HG02970 (cell line): ENCODE measurements around the gene ALOXE3.
"Not testable (repeated sequence)": the region's sequence is repeated elsewhere in the genome, so short reads cannot be mapped to it uniquely, and the experiment has no call there.

ENCODE experiments used
- ATAC-seq: cut with Tn5 transposase; IDR thresholded peaks from one replicate; pipeline ENCODE4 v1.9.1; 2021; ENCODE audit warnings: mild to moderate bottlenecking, moderate library complexity, moderate number of reproducible peaks; ENCODE audit not compliant: unreplicated experiment, low FRiP score

Gene ALOXE3

DNA sequence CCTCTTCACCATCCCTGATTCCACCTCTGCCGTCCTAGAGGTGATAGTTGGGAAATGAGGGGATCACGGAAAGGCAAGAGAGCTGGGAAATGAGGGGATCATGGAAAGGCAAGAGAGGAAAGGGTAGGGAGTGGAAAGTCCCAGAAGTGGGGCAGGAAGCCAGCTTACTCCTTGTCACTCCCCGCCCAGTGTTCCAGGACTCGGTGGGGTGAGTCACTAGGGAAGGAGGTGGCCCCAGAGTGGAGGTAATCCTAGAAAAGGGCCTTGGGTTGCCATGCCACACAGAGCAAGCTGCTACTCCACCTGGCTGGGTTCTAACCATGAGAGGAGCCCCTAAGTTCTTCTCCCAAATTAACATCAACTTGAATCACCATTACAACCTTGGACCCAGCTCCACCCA is 14.8 kb downstream of the ALOXE3 start:
- no peak for ATAC-seq

DNA sequence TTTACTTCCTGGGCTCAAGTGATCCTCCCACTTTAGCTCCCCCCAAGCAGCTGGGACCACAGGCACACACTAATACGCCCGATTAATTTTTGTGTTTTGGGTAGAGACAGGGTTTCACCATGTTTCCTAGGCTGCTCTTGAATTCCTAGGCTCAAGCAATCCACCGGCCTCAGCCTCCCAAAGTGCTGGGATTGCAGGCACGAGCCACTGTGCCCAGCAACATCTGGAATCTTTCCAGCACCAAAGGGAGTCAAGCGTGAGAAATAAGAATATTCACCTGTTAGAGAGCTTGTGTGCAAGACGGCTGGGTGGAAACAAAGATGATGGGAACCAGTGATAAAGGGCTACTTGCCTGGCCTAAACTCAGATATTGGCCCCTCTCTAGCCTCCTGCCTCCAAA is 16.6 kb downstream of the ALOXE3 start:
- ATAC-seq, result no peak

DNA sequence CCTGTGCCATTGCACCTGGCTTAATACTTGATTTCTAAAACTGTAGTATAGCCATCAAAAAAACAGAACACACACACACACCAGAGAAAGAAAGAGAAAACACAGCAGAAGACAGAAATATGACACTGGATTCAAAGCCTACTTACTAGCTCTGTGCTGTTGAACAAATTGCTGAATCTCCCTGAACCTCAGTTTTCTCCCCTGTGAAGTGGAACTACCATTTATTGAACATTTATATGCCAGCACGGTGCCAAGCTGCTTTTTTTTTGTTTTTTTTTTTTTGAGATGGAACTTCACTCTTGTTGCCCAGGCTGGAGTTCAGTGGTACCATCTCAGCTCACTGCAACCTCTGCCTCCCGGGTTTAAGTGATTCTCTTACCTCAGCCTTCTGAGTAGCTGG is 17.6 kb downstream of the ALOXE3 start:
- no peak for ATAC-seq

DNA sequence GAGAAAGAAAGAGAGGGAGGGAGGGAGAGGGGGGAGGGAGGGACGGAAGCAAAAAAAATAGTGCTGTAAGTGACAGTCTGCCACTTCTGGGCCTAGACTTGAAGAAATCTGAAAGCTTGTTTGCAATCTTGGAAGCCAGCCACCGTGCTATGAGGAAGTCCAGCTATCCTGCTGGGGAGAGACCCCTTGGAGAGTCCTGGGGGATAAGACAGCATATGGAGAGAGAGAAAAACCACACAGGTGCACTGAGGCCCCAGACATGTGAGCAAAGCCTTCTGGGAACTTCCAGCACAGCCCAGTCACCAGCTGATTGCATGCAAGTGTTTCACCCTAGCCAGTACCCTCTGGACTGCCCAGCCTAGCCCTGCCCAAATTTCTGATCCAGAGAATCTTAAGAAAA is 18.2 kb downstream of the ALOXE3 start:
- no peak for ATAC-seq

DNA sequence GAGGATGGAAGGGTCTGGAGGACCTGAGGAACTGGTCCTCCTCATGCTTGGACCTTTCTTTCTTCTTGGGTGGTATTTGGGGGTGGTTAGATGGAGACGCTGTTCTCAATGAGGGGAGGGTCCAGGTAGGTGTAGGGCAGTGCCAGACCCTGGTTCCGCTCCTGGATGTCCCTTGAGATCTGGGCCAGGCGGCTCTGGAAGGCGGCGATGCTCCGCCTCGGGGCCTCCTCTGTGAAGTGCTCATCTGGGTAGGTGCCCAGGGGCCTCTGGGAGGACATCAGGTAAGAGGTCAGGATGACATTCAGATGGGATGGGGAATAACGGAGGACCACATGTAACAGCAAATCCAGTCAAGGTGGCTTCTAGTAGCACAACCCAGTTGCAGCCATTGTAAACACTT is 21.8 kb downstream of the ALOXE3 start:
- ATAC-seq, result no peak

DNA sequence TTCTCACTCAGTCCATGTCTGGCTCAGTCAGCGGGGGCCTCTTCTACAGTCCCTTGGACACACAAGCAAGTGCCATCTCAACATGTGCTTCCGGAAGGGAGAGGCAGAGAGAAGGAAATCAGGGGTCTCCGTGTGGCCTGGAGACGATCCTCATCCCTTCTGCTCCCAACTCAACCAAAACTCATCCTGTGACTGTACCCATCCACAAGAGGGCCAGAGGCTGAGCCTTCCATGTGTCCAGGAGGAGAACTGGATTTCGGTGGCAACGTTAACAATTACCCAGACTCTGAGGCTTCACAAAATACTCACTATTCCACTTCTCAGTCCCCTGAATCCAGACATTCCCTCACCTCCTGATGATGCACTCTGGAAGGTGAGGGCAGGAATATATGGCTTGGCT is 23.0 kb downstream of the ALOXE3 start:
- no peak for ATAC-seq

DNA sequence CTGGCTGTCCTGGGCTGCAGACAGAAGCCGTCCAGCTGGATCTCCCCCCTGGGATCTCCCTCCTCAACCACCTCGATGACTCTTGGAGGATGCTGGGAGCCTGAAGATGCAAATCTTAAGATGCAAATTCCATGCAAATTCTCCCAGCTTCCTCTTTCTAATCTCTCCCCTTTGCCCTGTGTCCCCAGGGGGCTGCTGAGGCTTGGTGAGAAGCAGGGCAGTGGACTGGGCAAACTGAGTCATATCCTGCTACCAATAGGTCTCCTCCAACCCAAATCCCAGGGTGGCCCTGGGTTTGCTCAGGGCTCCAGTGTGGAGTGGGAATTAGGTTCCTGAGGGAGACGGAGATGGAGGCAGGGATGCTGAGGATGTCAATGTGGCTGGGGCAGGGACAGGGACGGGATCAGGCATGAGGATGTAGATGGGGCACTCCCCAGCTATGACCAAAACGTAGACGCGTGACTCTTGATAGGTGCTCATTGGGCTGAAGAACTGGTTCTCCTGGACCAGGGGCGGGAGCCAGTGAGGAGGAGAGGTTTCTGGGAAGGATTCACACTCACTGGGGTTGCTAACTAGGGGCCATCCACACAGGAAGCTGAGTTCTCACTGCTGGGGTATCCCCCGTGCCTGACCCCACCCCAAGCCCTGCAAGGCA is 27.2 kb downstream of the ALOXE3 start:
- ATAC-seq, result peak; percentile 65

DNA sequence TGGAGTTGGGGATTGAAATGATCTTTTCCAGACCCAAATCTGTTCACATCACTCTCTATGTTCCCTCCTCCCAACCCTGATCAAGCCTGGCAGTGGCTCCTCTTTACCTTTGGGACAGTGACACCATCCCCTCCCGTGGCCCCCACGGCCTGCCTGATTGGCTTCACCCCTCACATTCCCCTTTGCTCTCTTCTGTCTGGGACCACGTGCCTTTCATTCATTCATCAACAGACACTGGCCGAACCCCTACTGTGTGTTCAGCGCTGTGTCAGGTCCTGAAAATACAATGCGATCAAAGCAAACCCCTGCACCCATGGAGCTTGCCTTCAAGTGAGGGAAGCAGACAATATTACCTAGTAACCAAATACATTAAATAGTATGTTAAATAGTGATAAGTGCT is 28.6 kb downstream of the ALOXE3 start:
- ATAC-seq, result no peak

DNA sequence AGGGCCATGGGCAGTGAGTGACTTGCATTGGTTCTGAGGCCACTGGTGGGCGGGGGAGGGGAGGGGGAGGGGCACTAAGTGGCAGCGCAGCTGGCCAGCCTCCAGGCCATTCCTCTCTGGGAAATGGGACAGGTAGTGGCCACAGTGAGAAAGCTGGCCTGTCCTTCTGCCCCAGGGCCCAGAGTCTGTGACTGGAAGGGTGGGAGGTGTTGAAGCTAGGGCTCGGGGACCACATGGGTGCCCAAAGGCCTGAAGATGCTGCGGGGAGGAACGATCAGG is 30.4 kb downstream of the ALOXE3 start:
- no peak for ATAC-seq

DNA sequence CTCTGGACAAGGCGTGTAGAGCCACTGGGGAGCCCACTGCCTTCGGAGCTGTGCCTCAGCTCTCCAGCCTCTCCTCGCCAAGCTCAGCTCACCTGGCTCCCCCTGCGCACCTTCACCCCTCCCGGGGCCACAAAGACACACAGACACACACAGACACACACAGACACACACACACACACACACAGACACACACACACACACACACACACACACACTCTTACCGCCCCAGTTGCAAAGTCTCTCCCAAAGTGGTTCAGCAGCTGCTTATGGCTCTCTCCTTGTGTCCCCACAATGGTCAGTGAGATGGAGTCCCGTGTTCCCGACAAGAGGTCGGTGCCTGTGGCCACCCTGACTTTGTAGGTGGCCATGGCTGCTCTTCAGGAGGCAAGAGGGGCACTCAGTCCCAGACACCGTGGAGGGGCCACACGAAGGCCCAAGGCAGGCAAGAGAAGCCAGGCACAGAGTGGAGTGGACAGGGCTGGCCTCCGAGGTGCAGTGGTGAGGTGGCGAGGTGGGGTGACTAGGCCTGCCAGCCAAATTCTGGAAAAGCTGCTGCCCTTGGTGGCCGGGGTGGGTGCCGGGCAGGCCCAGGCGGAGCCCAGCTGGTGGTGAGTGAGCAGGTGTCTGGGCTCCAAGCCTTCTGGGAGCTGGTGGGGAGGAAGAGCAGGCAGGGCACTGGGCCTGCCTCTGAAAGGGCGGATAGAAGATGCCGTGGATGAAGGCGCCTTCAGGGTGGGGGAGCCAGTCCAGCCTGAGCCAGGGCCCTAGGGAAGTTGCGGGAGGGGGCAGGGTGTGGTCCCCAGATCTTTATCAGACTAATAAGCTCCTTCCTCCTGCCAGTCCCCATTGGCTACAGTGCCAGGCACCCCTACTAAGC is 31.0 kb downstream of the ALOXE3 start, which contains the start of gene ALOX12B:
TSS of gene ALOX12B (minus strand) at position 642 of the 877 bp plus-strand sequence. CDS start at position 368, 274 bp downstream.
- ATAC-seq, result no peak

DNA sequence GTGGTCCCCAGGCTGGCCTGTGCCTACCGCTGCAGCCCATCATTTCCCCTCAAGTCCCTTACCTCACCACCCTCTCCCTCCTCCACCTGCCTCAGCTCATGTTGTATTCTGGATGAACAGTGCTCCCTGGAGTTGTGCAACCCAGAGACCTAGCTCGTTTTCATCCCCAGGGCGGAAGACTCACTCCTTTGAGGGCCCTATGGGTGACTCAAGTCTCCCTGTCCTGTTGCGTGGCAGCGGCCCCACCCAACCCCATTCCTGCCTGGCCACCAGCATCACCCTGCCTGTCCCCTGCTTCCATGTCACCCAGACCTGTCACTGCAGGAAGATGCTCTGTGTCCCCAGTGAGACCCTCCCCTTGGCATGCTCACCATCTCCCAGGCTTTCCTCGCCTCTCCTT is 34.1 kb downstream of the ALOXE3 start:
- ATAC-seq, result no peak

DNA sequence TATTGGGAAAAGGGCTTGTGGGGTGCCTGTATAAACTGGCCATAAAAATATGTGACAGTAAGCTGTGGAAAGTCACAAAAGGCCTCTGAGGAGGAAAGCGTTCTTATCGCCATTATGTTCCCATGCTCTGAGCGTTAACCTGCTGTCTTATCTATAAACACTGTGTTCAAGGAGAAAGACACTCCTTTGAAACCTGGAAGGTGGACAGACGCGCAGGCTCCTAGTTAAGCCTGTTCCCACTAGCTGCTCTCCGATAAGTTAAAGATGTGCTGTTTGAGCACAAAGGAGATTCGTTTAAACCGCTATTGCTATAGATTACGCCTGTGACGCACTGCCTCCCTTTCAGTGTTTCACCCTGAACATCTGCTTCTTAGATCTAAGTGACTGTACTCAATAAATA is 36.0 kb downstream of the ALOXE3 start:
- no peak for ATAC-seq

DNA sequence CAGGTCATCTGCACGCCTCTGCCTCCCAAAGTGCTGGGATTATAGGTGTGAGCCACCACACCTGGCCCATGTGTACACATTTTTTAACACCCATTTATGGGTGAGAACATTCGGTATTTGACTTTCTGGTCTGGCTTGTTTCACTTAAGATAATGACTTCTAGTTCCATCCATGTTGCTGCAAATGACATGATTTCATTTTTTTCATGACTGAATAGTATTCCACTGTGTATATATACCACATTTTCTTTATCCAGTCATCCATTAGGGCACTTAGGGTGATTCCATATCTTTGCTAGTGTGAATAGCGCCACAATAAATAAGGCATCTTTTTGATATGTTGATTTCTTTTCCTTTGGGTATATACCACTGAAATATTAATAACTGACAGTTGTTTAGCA is 36.4 kb downstream of the ALOXE3 start:
- ATAC-seq, result no peak

DNA sequence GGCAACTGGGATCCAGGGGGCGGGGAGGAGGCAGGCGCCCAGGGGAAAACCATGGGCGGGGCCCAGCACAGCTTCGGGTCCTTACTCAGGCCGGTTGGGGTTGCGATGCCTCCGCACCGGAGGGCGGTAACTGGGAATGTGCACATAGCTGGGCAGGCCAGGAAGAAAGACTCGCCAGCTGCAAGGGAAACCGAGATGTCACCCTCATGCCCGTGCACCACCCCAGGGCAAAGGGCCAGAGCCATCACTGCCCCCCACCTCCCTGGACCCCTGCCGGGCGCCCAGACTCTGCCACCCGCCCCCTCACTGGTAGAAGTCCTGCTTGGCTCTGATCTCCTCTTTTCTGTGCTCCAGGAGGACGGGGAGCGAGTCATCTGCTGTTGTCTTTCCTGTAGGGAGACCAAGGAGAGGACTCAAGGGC is 37.5 kb downstream of the ALOXE3 start:
- no peak for ATAC-seq

DNA sequence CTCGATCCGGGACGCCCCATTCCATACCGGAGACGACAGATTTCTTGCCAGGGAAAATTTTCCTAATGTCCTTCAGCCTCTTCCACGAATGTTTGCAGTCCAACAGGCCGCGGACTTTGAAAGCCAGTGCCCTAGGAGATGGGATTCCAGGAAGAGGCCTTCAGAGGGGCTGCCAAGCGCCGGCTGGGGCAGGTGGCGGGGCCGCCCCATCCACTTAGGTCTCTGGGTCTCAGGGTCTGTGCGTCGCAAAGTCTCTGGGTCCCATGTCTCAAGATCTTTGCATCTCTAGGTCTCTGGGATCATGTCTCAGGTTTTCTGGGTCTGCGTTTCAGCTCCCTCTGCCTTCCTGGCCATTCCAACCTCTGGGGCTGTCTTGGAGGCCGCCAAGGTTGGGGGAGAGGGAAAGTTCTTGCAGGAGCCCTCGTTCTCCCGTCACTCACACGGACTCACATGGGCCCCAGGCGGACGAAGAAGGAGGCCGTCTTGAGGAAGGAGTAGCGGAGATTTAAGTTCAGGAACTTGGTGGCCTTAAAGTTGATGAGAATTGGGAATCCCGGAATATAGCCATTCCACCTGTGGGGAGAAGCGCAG is 38.0 kb downstream of the ALOXE3 start:
- ATAC-seq, result no peak

DNA sequence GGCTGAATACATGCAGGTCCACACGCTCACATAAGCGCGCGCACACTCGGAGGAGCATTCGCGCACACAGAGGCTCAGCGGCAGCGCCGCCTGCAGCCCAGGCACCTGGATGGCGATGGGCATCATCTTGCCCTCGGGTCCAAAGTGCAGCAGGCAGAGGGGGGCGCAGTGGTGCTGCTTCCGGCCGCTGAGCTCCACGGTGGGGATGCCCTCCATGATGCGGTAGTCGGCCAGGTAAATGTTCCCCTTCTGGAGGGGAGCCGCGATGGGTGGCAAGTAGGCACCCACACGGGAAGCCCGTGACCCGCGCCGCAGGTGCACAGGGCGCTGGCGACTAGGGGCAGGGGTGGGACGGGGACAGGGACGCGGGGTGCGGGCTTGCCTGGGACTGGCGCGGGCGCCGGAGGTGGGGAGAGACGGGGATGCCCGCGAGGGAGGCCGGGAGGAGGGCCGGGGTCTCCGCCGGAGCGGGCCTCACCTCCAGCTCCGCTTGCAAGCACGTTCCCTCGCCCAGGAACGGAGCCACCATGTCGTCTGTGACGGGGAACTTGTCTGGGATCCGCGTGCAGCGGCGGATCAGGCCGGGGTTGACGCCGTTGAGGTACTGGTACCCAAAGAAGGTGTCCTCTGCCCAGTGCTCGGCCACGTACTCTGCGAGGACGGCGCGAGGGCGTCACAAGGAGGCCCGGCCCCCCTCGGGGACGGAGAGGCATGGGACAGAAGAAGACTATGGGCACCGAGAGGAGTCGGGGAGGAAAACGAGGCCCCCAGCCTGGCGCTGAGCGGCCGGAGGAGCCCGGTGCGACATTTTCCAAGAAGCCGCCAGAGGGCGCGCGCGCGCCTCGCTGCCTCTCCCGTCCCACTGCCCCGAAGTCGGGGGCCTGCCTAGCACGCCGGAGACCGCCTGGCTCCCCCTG is 38.8 kb downstream of the ALOXE3 start:
- no peak for ATAC-seq

DNA sequence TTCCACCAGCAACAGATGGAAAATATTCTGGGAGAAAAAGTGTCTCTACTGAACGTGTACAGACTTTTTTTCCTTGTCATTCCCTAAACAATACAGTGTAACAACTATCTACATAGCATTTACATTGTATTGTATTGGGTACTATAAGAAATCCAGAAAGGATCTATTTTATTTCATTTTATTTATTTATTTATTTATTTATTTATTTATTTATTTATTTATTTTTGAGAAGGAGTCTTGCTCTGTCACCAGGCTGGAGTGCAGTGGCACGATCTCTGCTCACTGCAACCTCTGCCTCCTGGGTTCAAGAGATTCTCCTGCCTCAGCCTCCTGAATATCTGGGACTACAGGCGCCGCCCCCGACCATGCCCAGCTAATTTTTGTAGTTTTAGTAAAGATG is 40.4 kb downstream of the ALOXE3 start:
- not testable (repeated sequence) for ATAC-seq

DNA sequence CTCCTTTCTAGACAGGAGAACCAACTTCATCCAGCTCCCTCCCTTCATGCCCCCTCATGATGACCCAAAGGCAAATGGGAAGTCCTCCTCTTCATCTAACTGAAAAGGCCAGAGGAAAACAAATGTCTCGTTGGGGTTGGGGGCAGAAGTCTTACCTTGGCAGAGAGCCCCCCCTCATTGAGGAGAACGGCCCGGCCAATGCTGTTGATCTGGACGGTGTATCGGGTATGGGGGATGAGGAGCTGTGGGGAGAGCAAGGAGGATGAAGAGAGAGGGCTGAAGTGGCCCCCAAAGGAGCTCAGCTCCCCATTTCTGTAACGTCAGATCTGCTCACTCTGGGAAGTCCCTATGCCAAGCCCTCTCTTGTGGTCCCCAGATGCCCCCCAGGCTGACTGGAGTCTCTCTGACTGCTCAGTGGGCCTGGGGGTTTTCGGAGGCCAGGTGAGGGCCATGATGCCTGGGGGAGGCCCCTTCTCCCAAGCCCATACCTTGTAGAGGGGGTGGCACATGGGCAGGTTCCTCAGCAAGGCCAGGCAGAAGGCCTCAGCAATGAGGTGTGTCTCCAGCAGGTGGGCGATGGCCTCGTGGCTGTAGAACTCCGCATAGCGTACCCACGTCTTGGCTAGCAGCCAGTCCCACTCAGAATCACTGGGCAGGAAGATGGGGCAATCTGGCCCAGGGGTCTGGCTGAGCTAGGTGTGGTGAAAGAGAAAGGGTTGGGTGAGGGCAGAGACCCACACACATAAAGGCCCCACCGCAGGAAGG is 41.6 kb downstream of the ALOXE3 start:
- no peak for ATAC-seq

DNA sequence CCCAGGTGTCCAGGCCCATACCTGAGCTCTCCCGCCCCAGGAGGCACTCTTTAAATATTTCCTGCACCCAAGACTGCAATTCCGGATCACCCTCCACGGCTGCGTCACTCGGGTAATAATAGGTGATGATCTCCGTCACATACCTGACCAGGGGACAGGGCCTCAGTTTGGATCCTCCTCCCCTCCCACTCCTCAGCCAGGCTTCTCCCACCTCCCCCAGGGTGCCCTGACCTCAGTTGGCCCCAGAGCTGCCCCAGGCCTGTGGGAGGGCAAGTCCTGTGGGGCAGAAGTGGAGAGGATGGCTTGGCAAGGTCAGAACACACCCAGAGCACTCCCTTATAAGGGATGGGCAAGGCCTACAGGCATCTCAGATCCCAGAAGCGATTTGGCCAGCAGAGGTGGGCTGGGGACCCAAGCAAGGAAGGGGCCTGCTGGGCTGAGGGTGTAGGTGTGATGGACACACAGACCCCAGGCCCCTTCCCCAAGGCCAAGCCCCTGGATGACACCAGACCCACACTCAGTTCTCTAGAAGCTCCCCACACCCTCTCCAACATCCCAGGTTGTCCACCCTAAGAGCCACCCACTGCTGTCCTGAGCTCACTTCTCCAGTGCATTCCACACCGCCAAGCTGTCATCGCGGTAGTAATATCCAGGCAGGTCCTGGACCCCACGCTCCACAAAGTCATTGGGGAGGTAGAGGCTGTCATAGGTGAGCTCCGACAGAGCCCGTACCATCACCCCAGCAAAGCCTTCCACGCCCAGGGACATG is 42.6 kb downstream of the ALOXE3 start:
- no peak for ATAC-seq
